Measurements from ENCODE around the gene TLCD3A.
"Not testable (repeated sequence)": the region's sequence is repeated elsewhere in the genome, so short reads cannot be mapped to it uniquely, and the experiment has no call there.

TLCD3A gene

DNA sequence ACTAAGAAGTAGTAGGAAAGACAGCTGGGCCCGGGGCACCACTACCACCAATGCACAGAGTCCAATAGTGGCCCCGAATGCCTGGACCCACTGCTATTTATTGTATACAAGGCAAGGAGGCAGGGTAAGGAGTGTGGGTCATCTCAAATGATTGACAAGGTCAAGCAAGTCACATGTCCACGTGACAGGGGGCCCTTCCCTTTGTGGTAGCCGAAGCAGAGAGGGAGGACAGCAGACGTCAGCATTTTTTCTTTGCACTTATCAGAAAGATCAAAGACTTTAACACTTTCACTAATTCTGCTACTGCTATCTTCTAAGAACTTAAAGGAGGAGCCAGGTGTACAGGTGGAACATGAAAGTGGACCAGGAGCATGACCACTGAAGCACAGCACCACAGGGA lies 24.3 kb upstream of the TLCD3A start:
- no peak for DNase-seq (ENCODE audit: low read depth)

DNA sequence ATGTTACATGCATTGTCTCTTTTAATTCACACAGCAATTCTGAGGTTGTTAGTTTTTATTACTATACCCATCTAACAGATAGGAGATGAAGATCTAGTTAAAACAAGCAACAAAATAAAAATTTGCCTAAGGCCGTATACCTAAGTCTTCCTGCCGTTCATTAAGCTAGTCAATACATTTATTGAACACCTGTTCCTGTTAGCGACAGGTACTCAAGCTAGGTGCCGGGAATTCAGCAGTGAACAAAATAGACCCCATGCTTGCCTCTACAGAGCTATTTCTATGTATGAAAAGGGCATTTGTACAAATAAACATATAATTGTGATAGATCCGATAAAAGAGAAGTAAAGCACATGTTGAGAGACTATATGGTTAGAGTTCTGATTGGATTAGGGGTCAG lies 14.3 kb upstream of the TLCD3A start:
- DNase-seq (ENCODE audit: low read depth), result no peak

DNA sequence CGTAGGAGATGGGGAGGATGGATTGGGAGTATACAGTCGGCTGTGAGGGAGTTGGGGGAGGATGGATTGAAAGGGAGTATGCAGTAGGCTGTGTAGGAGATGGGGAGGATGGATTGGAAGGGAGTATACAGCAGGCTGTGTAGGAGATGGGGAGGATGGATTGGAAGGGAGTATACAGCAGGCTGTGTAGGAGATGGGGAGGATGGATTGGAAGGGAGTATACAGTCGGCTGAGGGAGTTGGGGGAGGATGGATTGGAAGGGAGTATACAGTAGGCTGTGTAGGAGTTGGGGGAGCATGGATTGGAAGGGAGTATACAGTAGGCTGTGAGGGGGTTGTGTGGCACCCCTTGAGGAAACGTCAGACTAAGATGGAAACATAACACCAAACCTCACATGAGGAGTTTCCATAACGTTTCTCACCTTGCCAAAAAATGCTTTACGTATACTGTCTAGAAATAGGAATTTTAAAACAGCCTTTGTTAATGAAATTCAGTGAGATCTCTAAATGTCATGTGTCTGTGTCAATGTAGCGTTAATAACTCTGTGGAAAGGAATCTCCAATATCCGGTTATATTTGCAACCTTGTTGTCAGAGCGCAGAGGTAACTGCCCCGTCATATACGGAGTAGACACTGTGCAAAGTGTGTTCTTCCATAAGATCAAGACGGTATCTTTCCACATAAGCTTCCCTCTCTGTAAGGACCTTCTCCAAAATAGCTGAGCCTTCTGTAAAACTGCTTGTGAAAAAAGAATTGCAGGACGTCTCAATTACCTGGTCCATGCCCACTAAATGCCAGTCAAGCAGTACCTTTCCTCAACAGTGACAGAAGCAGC lies 11.5 kb upstream of the TLCD3A start:
- no peak for DNase-seq (ENCODE audit: low read depth)

- no peak for DNase-seq (ENCODE audit: low read depth)
Measured at GRCh38 chr17:721540-721937, 10.9 kb upstream of the TLCD3A start.

- DNase-seq (ENCODE audit: low read depth), result no peak
Measured at GRCh38 chr17:725084-725483, 7.3 kb upstream of the TLCD3A start.

GRCh38 chr17:725746-726145 lies 6.7 kb upstream of the TLCD3A start:
- no peak for DNase-seq (ENCODE audit: low read depth)

DNA sequence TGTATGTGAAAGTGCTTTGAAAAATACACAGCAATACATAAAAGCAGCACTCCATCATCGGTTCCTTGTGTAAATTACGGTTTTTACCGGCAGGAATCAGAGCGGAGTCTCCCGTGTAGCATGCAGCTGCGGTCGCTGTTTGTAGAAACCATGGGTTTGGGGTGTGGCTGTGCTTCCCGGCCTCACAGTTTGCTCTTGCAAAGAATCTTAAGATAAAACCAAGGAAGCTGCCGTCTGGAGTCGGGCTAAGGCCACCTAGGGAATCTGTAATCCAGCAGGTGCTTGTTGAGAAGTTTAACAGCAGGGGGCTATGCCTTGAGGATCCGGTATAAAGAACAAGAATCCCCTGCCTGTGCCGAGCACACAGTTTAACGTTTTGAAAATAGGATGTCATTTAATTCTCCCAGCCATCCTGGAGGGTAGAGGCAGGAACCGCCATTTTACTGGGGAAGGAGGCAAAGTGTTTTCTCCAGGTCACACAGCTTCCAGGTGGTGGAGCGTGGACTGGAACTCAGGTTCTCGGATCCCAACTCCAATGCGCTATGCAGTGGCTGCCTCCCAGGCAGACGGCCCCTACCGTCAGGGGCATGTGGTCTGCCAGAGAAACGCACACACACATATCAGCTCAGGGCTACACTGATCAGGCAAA lies 6.0 kb upstream of the TLCD3A start:
- DNase-seq (ENCODE audit: low read depth), result no peak

DNA sequence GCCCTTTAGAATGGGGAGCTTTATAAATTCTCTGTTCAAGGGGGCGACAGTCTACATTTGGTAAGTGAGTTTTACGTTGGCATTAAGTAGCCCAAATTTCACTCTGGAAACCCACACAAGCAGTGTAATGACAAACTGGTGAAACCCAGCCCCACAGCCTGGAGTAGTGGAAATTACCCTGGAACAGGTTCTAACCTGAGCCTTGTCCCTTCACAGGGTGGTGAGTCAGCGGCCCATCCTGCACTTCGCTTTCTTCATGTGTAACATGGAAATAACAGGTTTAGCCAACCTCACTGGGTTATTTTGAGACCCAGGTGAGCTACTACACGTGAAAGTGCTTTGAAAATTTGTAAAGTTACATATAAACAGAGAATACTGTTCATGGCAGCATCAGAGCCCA lies 3.5 kb upstream of the TLCD3A start:
- DNase-seq (ENCODE audit: low read depth), result no peak

DNA sequence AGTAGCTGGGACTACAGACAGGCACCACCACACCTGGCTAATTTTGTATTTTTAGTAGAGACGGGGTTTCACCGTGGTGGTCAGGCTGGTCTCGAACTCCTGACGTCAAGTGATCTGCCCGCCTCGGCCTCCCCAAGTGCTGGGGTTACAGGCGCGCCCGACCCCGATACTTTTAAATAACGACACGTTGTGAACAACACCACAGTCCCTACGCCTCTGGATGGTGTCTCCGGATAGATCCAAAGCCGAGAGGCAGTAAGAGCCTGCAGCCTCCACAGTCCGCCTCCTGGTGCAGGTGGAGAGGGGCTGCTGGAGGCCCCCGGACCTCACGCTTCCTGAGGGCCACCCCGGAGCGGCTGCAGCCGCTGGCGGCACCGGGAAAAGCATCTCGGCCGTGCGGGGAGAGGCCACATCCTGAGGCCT lies 741 bp upstream of the TLCD3A start:
- DNase-seq (ENCODE audit: low read depth), result no peak

DNA sequence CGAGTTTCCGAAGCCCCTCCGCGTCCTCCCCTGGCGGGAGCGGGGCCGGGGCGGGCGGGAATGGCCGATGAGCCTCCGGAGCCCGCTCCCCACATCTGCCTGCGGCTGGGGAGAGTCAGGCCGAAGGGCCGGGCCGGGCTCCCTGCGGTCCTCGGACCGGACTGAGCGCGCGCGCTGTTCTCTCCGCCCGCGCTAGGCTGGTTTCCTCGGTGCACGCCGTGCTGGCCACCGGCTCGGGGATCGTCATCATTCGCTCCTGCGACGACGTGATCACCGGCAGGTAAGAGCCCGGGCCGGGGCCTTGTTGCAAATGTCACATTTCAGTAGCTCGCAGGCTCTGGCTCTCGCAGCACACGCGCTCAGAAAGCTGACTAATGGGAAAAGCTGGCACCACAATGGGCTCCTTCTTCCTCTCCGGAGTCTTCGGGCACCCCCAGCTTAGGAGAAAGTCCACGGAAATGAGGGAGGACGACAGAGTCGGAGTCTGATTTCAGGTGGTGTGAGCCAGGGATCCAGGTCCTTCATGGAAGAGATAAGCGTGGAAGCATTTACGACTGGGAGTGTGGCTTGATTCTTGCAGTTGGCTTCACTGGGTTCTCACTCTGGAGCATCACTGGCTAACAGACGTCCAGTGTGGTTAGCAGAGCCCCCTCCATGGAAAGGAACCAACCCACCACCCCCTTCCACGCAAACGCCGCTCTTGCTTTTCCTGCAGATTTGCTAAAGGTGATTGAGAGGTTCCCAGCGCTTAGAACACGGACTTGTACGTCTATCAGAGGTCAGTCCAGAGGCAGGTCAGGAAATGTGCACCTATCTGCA lies 715 bp downstream of the TLCD3A start:
- DNase-seq (ENCODE audit: low read depth), result peak; percentile 7

- no peak for DNase-seq (ENCODE audit: low read depth)
Measured at GRCh38 chr17:733743-734142, 1.3 kb downstream of the TLCD3A start.

GRCh38 chr17:737561-738113 lies 5.2 kb downstream of the TLCD3A start:
- no peak for DNase-seq (ENCODE audit: low read depth)

DNA sequence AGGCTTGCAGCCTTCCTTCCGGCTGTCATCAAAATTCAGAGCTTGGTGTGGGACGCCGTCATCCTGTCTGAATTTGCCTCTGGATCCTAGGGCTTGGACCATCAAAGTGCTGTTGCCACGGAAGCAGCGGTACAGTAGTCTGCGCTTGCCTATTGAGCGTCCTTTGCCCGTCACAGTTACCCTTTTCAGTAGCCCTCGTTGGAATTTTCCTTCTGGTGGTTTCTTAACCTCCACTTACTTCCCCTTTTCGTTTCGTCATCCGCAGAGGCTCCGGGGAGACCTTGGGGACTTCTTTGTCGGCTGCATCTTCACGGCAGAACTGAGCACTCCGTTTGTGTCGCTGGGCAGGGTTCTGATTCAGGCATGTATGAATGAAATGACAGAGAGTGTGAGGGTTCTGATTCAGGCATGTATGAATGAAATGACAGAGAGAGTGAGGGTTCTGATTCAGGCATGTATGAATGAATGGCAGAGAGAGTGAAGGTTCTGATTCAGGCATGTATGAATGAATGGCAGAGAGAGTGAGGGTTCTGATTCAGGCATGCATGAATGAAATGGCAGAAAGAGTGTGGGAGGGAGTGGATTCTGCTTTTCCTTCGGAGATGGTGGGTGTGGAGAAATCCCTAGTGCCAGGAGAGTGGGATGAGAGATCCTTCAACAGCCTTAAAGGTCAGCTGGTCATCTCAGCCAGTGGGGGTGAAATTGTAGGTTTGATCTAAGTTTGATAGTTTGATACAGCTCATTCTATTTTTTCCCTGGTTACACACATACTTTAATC lies 8.0 kb downstream of the TLCD3A start:
- DNase-seq (ENCODE audit: low read depth), result no peak

- no peak for DNase-seq (ENCODE audit: low read depth)
Measured at GRCh38 chr17:742147-742793, 9.9 kb downstream of the TLCD3A start.

DNA sequence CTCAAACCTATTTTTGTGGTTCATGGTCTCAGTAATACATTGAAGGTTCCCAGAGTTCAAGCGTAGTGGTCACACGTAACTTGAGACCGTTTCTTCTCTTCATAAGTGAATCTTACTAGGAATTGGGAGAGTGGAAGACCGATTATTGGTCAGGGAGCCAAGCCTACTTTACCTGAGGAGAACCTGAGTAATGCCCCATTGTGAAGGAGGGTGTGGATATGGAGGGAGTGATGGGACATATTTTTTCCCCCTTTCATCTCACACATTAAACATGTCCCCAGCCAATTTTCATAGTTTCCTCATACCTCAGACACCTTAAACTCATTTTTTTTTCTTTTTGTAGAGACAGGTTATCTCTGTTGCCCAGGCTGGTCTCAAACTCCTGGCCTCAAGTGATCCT lies 10.7 kb downstream of the TLCD3A start:
- no peak for DNase-seq (ENCODE audit: low read depth)

DNA sequence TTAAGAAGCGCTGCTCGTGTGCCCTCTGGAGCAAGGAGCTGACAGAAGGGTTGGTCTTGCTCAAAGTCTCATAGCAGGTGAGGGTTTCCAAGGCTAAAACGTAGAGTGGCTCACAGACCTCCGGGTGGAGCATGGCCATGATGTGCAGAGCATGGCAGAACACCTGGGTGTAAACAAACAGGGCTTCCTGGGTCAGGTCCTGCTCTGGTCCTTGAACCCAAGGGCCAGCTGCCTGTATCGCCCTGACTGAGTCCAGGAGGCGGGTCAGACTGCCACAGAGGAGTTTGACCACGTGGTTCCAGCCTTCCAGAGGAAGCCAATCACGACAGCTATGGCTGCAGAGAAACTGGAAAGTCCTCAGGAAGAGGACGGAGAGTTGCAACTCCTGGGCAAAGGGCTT lies 12.5 kb downstream of the TLCD3A start:
- DNase-seq (ENCODE audit: low read depth), result no peak

DNA sequence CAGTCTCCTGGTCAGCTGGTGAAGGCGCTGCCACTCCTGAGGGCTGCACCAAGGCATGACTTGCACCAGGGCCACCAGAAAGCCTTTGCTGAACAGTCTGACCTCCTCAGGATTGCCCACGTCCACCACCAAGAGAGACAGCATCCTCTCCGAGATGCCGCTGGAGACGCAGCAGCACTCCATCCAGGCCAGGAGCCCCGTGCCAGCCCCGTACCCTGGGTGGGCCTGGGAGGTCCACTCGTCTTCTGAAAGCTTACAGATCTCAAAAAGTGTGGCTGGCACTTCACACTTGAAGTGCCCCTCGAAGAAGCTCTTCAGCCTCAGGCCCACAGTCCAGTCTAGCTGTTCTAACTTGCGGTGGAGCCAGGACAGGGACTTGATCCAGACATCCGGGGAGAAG lies 13.0 kb downstream of the TLCD3A start:
- no peak for DNase-seq (ENCODE audit: low read depth)

DNA sequence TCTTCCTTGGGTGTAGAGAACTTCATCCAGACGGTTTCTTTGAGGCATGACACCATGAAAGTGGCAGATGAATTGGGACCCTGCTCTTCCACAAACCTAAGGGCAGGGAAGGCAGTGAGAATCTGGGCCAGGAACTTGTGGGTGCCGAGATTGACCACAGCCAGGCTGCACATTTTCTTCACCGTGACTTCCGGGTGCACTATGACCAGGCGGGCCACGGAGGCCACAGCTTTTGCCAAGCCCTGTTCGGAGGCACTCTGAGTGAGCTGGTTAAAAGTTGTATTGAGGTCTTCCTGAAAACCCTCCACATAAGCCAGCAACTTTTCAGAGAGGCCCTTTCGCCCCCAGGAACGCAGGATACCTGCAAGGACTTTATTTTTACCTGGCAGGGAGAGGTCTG lies 13.8 kb downstream of the TLCD3A start:
- no peak for DNase-seq (ENCODE audit: low read depth)

DNA sequence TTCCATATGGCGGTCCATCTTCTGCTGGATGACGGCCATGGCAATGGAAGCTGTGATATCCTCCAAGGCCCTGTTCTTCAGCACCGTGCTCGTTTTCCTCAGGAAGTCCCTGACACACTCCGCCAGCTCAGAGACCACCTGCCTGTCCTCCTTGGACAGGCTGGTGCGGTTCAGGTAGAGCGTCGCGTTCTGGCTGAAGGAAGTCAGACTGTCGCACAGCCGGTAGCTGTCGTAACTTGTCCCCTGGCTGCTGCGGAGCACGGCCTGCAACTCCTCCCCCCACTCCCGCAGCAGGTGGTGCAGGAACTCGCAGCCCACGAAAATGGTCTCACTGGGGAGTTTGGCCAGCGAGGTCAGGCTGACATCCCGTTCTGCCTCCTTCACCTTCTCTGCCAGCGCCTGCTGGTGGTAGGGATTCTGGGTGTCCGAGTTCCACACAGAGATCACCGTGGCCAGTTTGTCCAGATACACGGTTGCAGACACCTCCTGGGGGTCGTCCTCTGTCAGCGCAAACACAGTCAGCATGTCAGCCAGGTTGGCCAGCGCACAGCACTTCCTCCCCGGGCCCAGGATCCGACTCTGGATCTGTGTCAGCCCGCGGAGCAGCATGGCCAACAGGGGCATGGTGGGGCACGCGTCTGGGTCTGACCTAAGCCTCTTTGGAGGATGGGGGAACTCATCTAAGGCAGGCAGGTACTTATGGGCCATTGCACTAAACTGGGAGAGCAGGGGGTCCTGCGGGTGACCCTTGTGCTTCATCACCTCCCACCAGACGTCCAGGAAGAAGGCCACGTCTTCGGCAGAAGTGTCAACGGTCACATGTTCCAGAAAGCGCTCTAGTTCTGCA lies 14.6 kb downstream of the TLCD3A start:
- DNase-seq (ENCODE audit: low read depth), result no peak

DNA sequence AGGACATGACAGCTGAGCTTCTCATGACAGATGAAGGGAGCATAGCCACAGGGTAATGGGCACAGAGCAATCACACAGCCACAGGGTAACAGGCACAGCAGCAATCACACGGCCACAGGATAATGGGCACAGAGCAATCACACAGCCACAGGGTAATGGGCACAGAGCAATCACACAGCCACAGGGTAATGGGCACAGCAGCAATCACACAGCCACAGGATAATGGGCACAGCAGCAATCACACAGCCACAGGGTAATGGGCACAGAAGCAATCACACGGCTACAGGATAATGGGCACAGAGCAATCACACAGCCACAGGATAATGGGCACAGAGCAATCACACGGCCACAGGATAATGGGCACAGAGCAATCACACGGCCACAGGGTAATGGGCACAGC lies 16.2 kb downstream of the TLCD3A start:
- DNase-seq (ENCODE audit: low read depth), result not testable (repeated sequence)
